ENCODE measurements around the gene CLMN.

GRCh38 chr14:95213774-95214173 lies 105.9 kb downstream of the CLMN start:
- no peak for TF ChIP-seq POLR2A (IDR thresholded peaks at IDR 0.05; ENCODE audit: control extremely low read depth in 1 of 2, low read depth in 2 of 2, low read length in 2 of 2)
- TF ChIP-seq EZH2 (IDR thresholded peaks at IDR 0.05; ENCODE audit: low read depth, low read length, severe bottlenecking), result no peak
- no peak for TF ChIP-seq CTCF (IDR thresholded peaks at IDR 0.05; ENCODE audit: control extremely low read depth in 1 of 3, insufficient read depth in 1 of 3, low read depth in 1 of 3, low read length in 3 of 3)
- no peak for TF ChIP-seq JUND (IDR thresholded peaks at IDR 0.05; ENCODE audit: low read length)
- no peak for TF ChIP-seq RAD21 (IDR thresholded peaks at IDR 0.05 in 1 of 2, conservative IDR thresholded peaks at IDR 0.05 in 1 of 2; ENCODE audit: low read depth in 2 of 2, low read length in 2 of 2)
- TF ChIP-seq FOSL1 (IDR thresholded peaks at IDR 0.05; ENCODE audit: insufficient read depth, low read depth, low read length), result no peak
- no peak for TF ChIP-seq SP1 (IDR thresholded peaks at IDR 0.05; ENCODE audit: low read depth, low read length)
- no peak for TF ChIP-seq CREB1 (IDR thresholded peaks at IDR 0.05)
- TF ChIP-seq ASH2L (IDR thresholded peaks at IDR 0.05; ENCODE audit: low read length), result no peak
- no peak for TF ChIP-seq GTF2F1 (IDR thresholded peaks at IDR 0.05; ENCODE audit: borderline replicate concordance, low read depth, low read length)
- no peak for TF ChIP-seq BRCA1 (IDR thresholded peaks at IDR 0.05; ENCODE audit: low read depth, low read length)

All from H1 (cell line).